ENCODE measurements around the gene KIF26A.
"Not testable (repeated sequence)": the region's sequence is repeated elsewhere in the genome, so short reads cannot be mapped to it uniquely, and the experiment has no call there.

KIF26A gene

DNA sequence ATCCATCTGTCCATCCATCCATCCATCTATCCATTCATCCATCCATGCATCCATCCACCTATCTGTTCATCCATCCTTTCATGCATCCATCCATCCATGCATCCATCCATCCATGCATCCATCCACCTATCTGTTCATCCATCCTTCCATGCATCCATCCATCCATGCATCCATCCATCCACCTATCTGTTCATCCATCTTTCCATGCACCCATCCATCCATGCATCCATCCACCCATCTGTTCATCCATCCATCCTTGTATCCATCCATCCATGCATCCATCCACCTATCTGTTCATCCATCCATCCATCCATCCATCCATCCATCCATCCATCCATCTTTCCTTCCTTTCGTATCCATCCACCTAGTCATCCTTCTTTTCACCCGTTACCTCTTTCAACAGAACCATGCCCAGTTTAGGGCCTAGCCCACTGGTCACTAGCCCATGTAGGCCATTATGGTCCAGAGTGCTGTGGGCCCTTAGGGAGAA, 66.3 kb downstream of the KIF26A start:
- H3K27ac ChIP-seq, result no peak overlapping the region
- no peak for TF ChIP-seq ZFX (IDR thresholded peaks at IDR 0.05)
- TF ChIP-seq, protein P1, sequence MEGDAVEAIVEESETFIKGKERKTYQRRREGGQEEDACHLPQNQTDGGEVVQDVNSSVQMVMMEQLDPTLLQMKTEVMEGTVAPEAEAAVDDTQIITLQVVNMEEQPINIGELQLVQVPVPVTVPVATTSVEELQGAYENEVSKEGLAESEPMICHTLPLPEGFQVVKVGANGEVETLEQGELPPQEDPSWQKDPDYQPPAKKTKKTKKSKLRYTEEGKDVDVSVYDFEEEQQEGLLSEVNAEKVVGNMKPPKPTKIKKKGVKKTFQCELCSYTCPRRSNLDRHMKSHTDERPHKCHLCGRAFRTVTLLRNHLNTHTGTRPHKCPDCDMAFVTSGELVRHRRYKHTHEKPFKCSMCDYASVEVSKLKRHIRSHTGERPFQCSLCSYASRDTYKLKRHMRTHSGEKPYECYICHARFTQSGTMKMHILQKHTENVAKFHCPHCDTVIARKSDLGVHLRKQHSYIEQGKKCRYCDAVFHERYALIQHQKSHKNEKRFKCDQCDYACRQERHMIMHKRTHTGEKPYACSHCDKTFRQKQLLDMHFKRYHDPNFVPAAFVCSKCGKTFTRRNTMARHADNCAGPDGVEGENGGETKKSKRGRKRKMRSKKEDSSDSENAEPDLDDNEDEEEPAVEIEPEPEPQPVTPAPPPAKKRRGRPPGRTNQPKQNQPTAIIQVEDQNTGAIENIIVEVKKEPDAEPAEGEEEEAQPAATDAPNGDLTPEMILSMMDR (conservative IDR thresholded peaks at IDR 0.05), result no peak

DNA sequence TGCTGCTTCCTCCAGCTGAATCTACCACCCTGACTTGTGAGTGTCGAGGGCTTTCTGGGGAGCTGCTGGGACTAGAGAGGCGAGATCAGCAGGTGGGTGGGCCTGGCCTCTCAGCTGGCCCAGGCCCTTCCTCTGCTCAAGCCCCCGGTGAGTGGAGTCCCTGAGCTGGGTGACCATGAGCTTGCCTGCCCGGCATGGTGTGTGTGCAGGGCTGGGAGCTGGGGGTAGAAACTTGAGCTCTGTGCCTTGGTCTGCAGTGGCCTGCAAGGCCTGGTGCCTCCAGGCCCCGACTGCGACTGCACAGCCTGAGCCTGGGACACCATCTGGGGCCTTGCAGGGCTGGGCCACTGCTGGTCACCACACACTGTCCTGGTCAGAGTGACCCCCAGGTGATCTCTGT, 67.4 kb downstream of the KIF26A start:
- no peak overlapping the region for H3K27ac ChIP-seq

DNA sequence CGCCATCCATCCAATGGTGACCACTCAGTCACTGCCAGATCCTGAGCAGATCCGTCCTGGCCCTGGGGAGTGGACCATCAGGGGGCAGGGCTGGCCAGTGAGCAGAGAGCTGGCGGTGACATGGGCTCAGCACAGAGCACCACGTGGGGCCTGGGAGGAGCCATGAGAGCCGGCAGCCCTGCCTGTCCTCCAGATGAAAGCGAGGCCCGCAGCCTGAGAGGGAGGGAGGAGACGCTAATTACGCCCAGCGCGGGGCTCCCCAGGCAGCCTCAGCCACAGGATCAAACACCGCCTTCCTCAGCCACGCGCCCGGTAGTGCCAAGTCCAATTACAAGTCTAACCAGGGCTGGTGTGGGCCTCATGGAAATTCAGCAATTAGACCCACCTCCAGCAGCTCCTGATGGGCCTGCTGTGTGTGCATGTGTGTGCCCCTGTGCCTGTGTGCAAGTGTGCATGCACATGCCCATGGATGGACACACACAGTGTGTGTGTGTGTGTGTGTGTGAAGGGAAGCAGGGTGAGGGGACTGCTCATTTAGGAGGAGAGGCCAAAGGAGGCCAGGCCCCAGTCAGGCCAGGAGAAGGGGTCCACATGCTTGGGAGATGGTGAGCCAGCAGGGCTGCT, 68.0 kb downstream of the KIF26A start:
- no peak overlapping the region for H3K27ac ChIP-seq

More for the DNA sequence above, 67.4 kb downstream of the KIF26A start:
- no peak for TF ChIP-seq ZFX (IDR thresholded peaks at IDR 0.05)
- TF ChIP-seq, protein P1 (conservative IDR thresholded peaks at IDR 0.05), result no peak

DNA sequence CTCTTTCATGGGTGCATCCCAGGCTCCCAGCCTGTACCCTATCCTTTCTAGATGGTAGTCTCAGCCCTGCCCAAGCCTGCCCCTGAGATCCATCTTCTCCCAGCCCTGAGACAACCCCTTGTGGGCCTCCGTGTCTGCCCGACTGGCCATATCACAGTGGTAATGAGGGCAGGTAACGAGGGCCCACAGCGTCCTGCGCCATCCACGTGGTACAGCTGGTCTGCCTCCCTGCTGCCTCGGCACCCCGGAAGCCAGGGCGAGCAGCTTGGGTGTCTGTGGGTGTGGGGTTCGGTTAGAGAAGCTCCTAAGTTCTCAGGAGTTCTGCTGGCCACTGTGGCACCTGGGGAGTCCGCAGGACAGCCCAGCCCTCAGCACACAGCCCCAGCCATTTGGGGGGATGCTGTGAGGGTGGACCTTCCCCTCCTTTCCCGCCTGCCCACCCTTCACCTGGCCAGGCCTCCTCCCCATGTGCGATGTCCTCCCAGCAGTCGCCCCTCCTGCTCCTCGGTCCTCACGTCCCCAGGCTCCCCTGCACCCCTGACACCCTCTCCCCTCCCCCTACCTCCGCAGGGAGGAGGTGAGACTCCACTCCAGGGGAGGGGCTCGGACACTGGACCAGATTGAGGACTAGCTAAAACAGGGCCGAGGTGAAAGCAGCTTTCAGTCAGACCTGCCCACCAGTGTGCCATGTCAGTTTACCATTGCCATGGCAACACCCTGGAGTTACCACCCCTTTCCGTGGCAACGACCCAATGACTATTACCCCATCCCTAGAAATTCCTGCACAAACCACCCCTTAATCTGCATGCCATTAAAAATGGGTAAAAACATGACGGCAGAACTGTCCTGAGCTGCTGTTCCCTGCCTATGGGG, 69.0 kb downstream of the KIF26A start:
- TF ChIP-seq, protein P1 (conservative IDR thresholded peaks at IDR 0.05), result no peak
- TF ChIP-seq ZFX (IDR thresholded peaks at IDR 0.05), result no peak
- no peak overlapping the region for H3K27ac ChIP-seq

More for the DNA sequence above, 68.0 kb downstream of the KIF26A start:
- TF ChIP-seq, protein P1 (conservative IDR thresholded peaks at IDR 0.05), result no peak
- no peak for TF ChIP-seq ZFX (IDR thresholded peaks at IDR 0.05)

DNA sequence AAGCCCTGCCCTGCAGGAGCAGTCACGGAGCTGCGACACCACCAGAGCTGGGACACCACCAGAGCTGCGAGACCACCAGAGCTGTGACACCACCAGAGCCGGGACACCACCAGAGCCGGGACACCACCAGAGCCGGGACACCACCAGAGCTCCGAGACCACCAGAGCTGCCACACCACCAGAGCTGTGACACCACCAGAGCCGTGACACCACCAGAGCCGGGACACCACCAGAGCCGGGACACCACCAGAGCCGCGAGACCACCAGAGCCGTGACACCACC, 69.6 kb downstream of the KIF26A start:
- H3K27ac ChIP-seq, result not testable (repeated sequence)

DNA sequence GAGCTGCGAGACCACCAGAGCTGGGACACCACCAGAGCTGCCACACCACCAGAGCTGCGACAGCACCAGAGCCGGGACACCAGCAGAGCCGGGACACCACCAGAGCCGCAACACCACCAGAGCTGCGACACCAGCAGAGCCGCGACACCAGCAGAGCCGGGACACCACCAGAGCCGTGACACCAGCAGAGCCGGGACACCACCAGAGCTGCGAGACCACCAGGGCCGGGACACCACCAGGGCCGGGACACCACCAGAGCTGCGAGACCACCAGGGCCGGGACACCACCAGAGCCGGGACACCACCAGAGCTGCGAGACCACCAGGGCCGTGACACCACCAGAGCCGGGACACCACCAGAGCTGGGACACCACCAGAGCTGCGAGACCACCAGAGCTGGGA, 69.9 kb downstream of the KIF26A start:
- H3K27ac ChIP-seq, result not testable (repeated sequence)

DNA sequence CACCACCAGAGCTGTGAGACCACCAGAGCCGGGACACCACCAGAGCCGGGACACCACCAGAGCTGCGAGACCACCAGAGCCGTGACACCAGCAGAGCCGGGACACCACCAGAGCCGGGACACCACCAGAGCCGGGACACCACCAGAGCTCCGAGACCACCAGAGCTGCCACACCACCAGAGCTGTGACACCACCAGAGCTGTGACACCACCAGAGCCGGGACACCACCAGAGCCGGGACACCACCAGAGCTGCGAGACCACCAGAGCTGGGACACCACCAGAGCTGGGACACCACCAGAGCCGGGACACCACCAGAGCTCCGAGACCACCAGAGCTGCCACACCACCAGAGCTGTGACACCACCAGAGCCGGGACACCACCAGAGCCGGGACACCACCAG, 70.7 kb downstream of the KIF26A start:
- not testable (repeated sequence) for H3K27ac ChIP-seq

DNA sequence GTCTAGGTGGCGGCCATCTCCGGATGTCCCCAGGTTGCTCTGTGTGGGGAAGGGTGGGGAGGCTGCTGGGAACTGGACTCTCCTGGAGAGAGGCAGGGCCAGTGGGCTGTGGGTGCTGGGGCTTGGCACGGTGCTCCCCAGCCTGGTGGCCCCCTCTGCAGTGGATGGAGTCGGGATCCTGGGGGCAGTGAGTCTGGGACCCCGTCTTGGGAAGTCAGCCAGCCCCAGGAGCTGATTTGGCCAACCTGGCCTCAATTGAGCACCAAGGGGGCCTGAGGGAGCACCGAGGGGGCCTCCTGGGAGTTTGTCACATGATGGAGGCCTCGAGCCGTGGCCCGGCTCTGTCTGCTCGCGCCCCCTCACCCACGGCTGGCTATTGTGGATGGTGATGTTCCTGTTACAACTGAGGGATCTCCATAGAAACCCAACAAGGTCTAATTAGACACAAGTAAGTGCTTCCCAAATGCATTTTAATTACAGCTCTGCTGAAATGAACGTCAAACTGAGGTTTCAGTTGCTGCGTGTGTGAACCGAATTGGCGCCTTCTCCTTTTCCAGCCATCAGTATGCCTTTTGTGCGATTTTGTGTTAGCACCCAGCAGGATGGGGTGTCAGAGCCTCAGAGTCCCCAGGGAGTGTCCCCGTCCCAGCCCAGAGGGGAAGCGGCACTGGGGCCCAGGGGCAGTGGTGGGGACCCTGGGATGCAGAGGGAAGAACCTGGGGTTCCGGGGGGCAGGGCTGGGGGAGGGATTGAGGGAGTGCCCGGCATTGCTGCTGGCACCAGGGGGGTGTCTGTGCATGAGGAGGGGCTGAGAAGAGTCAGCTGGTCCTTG, 71.8 kb downstream of the KIF26A start:
- no peak for TF ChIP-seq ZFX (IDR thresholded peaks at IDR 0.05)
- TF ChIP-seq, protein P1 (conservative IDR thresholded peaks at IDR 0.05), result no peak

More for the DNA sequence above, 71.8 kb downstream of the KIF26A start:
- H3K27ac ChIP-seq, result no peak overlapping the region
